AG09309 (cell line): ENCODE data around the gene TBC1D13.
"Not testable (repeated sequence)": the region's sequence is repeated elsewhere in the genome, so short reads cannot be mapped to it uniquely, and the experiment has no call there.

Source experiments
- DNase-seq: peaks from one replicate; pipeline ENCODE4 v3.0.0-alpha.2; 2010; ENCODE audit warnings: low read depth
- H3K4me3 ChIP-seq: 2 replicates; pipeline ENCODE4 v1.5.1; 2011; ENCODE audit warnings: mild to moderate bottlenecking, low read depth, low read length, moderate library complexity; ENCODE audit not compliant: control insufficient read depth
- CTCF ChIP-seq: IDR thresholded peaks from 2 replicates; pipeline ENCODE4 v1.5.1; 2011; ENCODE audit warnings: mild to moderate bottlenecking, low read depth, low read length, inconsistent platforms; ENCODE audit not compliant: insufficient read depth, control insufficient read depth; ENCODE audit errors: missing control alignments

Gene TBC1D13

GRCh38 chr9:128845186-128845931, 58.3 kb downstream of the TBC1D13 start:
- DNase-seq, result no peak
- no peak for TF ChIP-seq CTCF
- H3K4me3 ChIP-seq, result no peak overlapping the region

GRCh38 chr9:128846680-128847030, 59.6 kb downstream of the TBC1D13 start:
- no peak overlapping the region for H3K4me3 ChIP-seq
- DNase-seq, result no peak
- TF ChIP-seq CTCF, result no peak

GRCh38 chr9:128847803-128848202, 60.8 kb downstream of the TBC1D13 start:
- TF ChIP-seq CTCF, result no peak
- no peak for DNase-seq
- H3K4me3 ChIP-seq, result no peak overlapping the region

- H3K4me3 ChIP-seq, DNase-seq: not testable (repeated sequence)
Observed at GRCh38 chr9:128851024-128851423, 64.0 kb downstream of the TBC1D13 start.

- H3K4me3 ChIP-seq, result not testable (repeated sequence)
- peak; percentile 8 for DNase-seq
- TF ChIP-seq CTCF, result peak; percentile 46
Observed at GRCh38 chr9:128851779-128852600, 64.9 kb downstream of the TBC1D13 start.

- not testable (repeated sequence) for H3K4me3 ChIP-seq, DNase-seq
Observed at GRCh38 chr9:128852646-128853045, 65.6 kb downstream of the TBC1D13 start.

- not testable (repeated sequence) for DNase-seq, H3K4me3 ChIP-seq
Observed at GRCh38 chr9:128854454-128854853, 67.4 kb downstream of the TBC1D13 start.

- not testable (repeated sequence) for DNase-seq, H3K4me3 ChIP-seq
Observed at GRCh38 chr9:128858476-128858875, 71.4 kb downstream of the TBC1D13 start.
